A549 (cell line): ENCODE data around the gene PPP1R14B.

ENCODE experiments used
- CHD2 ChIP-seq: fragments of 150-350 bp; IDR thresholded peaks from 2 replicates; pipeline ENCODE4 v1.6.1; 2014; ENCODE audit warnings: low read length; ENCODE audit not compliant: partially characterized antibody
- EP300 ChIP-seq, 2 experiments: fragments of >200 bp; sonication (Bioruptor Twin); formaldehyde crosslinking; IDR thresholded peaks; 2 replicates in 1 of 2; 3 replicates in 1 of 2; pipeline ENCODE4 v1.6.1; 2016 to 2017
- HES2 ChIP-seq: fragments of >200 bp; sonication (Bioruptor Twin); formaldehyde crosslinking; IDR thresholded peaks from 2 replicates; pipeline ENCODE4 v1.6.1; 2016
- JUN ChIP-seq, 2 experiments: fragments of >200 bp; sonication (Bioruptor Twin); formaldehyde crosslinking; IDR thresholded peaks; 2 replicates in 1 of 2; 3 replicates in 1 of 2; pipeline ENCODE4 v1.6.1; 2016 to 2017
- JUNB ChIP-seq: fragments of >200 bp; sonication (Bioruptor Twin); formaldehyde crosslinking; IDR thresholded peaks from 2 replicates; pipeline ENCODE4 v1.6.1; 2016
- MAX ChIP-seq: IDR thresholded peaks from 2 replicates; pipeline ENCODE4 v1.6.1; 2012
- NR3C1 ChIP-seq: fragments of >200 bp; sonication (Bioruptor Twin); formaldehyde crosslinking; IDR thresholded peaks from 3 replicates; pipeline ENCODE4 v1.6.1; 2017
- POLR2A ChIP-seq: IDR thresholded peaks from 2 replicates; pipeline ENCODE4 v1.6.1; 2012; ENCODE audit warnings: mild to moderate bottlenecking, low read length
- RAD21 ChIP-seq, 2 experiments: fragments of >200 bp in 1 of 2; sonication (Bioruptor Twin) in 1 of 2; formaldehyde crosslinking in 1 of 2; IDR thresholded peaks in 1 of 2; conservative IDR thresholded peaks in 1 of 2; 2 replicates in 1 of 2; 3 replicates in 1 of 2; pipeline ENCODE4 v1.6.1; 2012 to 2018; ENCODE audit warnings: inconsistent platforms in 1 of 2
- RFX5 ChIP-seq: fragments of 450-650 bp; IDR thresholded peaks from 2 replicates; pipeline ENCODE4 v1.7.1; 2014; ENCODE audit warnings: antibody characterized with exemption, mild to moderate bottlenecking, moderate library complexity
- RNF2 ChIP-seq: fragments of 200-600 bp; sonication (generic); IDR thresholded peaks from 2 replicates; pipeline ENCODE4 v1.6.1; 2016; ENCODE audit warnings: low read depth, mild to moderate bottlenecking, antibody characterized with exemption, moderate library complexity, borderline replicate concordance
- ZC3H11A ChIP-seq: fragments of 450-650 bp; IDR thresholded peaks from 2 replicates; pipeline ENCODE4 v1.6.1; 2014; ENCODE audit warnings: antibody characterized with exemption, mild to moderate bottlenecking
- TF ChIP-seq, protein P1 (sequence below): fragments of >200 bp; sonication (Bioruptor Twin); formaldehyde crosslinking; IDR thresholded peaks from 3 replicates; pipeline ENCODE4 v1.5.1; 2016
- TF ChIP-seq, protein P2 (sequence below): fragments of 250-450 bp; sonication (Bioruptor Pico); IDR thresholded peaks from 2 replicates; pipeline ENCODE4 v1.5.0; 2021; ENCODE audit warnings: mild to moderate bottlenecking, moderate library complexity, borderline replicate concordance

DNA sequence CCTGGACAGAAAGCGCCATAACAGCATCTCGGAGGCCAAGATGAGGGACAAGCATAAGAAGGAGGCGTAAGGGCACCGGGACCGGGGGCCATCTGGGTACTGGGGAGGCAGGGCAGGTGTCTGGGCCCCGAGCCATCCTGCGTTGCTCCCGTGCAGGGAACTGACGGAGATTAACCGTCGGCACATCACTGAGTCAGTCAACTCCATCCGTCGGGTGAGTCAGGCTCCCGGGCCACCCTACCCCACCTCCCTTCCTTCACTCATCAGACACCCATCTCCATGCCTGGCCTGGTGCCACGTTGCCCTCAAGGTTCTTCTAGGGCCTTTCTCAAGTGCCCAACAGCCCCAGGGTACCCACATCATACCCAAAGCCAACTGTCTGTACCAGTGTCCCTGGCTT, 19.6 kb upstream of the PPP1R14B start:
- TF ChIP-seq NR3C1 = no peak
- no peak for TF ChIP-seq RAD21 (conservative IDR thresholded peaks at IDR 0.05 in 1 of 2, IDR thresholded peaks at IDR 0.05 in 1 of 2)
- TF ChIP-seq, protein P1, sequence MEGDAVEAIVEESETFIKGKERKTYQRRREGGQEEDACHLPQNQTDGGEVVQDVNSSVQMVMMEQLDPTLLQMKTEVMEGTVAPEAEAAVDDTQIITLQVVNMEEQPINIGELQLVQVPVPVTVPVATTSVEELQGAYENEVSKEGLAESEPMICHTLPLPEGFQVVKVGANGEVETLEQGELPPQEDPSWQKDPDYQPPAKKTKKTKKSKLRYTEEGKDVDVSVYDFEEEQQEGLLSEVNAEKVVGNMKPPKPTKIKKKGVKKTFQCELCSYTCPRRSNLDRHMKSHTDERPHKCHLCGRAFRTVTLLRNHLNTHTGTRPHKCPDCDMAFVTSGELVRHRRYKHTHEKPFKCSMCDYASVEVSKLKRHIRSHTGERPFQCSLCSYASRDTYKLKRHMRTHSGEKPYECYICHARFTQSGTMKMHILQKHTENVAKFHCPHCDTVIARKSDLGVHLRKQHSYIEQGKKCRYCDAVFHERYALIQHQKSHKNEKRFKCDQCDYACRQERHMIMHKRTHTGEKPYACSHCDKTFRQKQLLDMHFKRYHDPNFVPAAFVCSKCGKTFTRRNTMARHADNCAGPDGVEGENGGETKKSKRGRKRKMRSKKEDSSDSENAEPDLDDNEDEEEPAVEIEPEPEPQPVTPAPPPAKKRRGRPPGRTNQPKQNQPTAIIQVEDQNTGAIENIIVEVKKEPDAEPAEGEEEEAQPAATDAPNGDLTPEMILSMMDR = no peak
- TF ChIP-seq, protein P2, sequence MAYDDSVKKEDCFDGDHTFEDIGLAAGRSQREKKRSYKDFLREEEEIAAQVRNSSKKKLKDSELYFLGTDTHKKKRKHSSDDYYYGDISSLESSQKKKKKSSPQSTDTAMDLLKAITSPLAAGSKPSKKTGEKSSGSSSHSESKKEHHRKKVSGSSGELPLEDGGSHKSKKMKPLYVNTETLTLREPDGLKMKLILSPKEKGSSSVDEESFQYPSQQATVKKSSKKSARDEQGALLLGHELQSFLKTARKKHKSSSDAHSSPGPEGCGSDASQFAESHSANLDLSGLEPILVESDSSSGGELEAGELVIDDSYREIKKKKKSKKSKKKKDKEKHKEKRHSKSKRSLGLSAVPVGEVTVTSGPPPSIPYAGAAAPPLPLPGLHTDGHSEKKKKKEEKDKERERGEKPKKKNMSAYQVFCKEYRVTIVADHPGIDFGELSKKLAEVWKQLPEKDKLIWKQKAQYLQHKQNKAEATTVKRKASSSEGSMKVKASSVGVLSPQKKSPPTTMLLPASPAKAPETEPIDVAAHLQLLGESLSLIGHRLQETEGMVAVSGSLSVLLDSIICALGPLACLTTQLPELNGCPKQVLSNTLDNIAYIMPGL (CRISPR knock-in tag) = no peak
- no peak for TF ChIP-seq CHD2
- no peak for TF ChIP-seq ZC3H11A
- TF ChIP-seq EP300 (IDR thresholded peaks at IDR 0.05) = no peak
- no peak for TF ChIP-seq MAX
- TF ChIP-seq HES2 = no peak
- no peak for TF ChIP-seq RNF2
- TF ChIP-seq JUN (IDR thresholded peaks at IDR 0.05) = no peak
- no peak for TF ChIP-seq JUNB
- TF ChIP-seq RFX5 = no peak
- TF ChIP-seq POLR2A = no peak
